GM18519 (cell line): Measurements from ENCODE around the gene CDK10.

ENCODE experiments used
- ATAC-seq: cut with Tn5 transposase; IDR thresholded peaks from one replicate; pipeline ENCODE4 v1.9.1; 2021; ENCODE audit warnings: mild to moderate bottlenecking, moderate library complexity; ENCODE audit not compliant: unreplicated experiment, low FRiP score

Gene CDK10

GRCh38 chr16:89710709-89711564 lies 24.4 kb downstream of the CDK10 start:
- ATAC-seq: no peak

- ATAC-seq: no peak
Observed at GRCh38 chr16:89711601-89712273, 25.2 kb downstream of the CDK10 start.

DNA sequence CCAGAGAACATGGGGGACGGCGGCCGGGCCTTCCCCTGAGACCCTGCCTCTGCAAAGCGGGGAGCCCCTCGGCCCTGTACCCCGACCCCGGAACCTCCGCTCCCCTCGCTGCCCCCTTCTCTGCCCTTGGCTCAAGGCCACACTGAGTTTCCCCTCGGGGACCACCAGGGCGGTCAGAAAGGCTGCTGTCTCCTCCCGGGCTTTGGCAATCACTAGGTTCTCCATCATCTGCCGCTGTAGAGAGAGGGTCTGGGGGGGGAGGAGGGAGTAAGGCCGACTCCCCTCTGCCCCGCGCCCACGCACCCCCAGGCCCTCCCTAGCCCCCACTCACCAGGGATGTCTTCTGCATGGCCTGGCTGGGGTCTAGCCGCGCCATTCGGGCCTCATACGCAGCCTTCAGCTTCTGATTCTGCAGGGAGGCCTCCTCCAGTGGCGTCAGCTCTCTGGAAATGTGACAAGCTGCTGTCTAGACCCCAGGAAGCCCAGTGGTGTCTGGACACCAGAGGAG lies 25.8 kb downstream of the CDK10 start:
- ATAC-seq: no peak

- ATAC-seq: no peak
Observed at GRCh38 chr16:89716493-89716892, 30.0 kb downstream of the CDK10 start.

- no peak for ATAC-seq
Observed at GRCh38 chr16:89716916-89717687, 30.6 kb downstream of the CDK10 start.

DNA sequence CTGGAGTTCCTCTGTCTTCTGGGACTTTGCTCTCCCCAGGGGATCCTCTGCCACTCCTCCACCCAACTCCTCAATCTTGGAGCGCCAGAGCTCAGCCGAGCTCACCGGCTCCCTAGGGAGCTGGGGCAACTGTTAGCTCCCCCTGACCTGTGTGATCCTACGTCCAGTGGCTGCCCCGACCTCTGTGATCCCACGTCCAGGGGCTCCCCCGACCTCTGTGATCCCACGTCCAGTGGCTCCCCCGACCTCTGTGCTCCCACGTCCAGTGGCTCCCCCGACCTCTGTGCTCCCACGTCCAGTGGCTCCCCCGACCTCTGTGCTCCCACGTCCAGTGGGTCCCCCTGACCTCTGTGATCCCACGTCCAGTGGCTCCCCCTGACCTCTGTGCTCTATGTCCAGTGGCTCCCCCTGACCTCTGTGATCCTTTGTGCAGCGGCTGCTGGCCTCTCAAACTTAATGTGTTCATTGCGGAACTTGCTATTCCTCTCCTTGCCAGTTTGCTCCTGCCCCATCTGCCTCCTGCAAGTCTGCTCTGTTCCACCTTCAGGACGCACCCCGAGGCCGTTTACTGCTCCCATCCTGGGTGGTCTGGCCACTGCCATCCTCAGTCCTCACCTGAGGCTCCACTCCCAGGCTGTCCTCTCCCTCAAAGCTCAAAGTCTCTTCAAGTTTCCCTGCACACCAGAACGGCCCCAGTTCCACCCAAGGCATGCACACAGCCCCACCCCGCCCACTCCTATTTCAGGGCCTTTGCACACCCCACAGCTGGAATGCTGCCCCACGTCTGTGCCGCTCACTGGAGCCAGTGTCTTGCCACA lies 31.4 kb downstream of the CDK10 start:
- no peak for ATAC-seq

DNA sequence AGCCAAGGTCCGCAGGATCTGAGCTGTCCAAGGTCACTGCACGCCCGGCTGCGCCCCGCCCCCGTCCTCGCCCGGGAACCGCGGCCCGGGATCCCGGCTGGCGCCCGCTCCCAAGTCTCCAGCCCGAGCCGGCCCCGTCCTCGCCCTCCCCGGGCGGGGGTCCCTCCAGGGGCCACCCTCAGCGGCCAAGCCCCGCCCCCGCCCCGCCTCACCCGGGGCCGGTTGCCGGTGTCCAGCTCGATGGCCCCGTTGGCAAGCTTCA lies 34.0 kb downstream of the CDK10 start:
- no peak for ATAC-seq

DNA sequence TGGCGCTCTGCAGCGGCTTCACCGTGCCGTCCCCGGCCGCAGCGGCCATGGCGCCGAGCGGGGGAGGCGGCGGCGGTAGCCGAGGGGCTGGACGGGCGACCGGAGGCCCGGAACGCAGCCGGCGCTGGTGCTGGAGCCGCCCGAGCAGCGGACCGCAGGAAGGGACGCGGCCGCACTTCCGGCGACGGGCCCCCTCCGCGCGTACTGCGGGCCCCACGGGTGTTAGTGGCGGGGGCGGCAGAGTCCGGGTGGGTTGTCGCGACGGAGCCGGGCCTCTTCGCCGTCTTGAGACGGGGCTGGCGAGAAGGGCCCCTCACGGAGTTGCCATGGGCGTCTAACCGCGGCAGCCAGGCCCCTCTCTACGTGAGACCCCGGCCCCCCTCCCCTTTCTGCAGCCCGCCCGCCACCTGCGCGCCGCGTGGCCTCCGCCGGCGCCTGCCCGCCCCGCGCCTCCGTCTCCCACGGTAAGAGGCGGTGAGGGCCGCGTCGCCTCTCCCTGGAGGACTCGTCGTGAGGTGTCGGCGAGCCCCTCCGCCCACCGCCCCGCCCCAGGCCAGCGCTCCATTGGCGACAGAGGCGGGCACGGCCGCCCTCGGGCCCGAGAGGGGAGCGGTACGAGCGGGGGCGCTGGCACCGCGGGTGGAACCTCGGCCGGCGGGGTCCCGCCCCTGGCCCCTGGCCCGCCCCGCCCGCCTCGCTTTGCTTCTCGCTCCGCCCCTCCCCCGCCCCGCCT lies 34.5 kb downstream of the CDK10 start, which contains the start of the genes VPS9D1 and ZNF276:
TSS of gene VPS9D1 (minus strand) at position 86 of the 733 bp plus-strand sequence. CDS start at position 49, 37 bp downstream.
TSS of gene ZNF276 (plus strand) at position 725 of the 733 bp plus-strand sequence. CDS start 104 bp downstream, outside the sequence.
- no peak for ATAC-seq

GRCh38 chr16:89721546-89722391 lies 35.3 kb downstream of the CDK10 start:
- no peak for ATAC-seq

DNA sequence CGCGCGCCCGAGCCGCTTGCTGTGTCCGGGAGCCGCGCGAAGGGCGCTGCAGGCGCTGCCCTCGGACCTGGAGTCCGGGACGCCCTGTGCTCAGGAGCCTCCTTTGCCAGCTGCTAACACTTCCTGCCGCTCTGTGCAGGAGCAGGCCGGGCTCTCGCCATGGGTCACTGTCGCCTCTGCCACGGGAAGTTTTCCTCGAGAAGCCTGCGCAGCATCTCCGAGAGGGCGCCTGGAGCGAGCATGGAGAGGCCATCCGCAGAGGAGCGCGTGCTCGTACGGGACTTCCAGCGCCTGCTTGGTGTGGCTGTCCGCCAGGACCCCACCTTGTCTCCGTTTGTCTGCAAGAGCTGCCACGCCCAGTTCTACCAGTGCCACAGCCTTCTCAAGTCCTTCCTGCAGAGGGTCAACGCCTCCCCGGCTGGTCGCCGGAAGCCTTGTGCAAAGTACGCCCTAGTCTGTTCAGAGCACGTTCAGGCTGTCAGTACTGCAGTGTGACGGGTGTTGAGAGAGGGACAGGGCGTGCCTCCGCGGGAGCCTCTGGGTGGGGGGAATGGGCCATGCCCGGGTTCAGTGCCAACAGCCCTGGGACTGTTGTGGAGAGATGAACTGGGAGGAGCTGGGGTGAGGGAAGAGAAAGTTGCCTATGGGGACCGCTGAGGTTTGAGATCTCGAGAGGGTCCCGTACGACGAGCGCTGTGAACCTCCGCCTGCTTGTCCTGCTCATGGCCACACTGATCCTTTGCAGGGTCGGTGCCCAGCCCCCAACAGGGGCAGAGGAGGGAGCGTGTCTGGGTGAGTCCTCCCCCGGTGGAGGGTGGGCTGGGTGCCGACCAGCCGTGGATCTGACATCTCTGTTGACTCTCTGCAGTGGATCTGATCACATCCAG lies 36.1 kb downstream of the CDK10 start:
- no peak for ATAC-seq

DNA sequence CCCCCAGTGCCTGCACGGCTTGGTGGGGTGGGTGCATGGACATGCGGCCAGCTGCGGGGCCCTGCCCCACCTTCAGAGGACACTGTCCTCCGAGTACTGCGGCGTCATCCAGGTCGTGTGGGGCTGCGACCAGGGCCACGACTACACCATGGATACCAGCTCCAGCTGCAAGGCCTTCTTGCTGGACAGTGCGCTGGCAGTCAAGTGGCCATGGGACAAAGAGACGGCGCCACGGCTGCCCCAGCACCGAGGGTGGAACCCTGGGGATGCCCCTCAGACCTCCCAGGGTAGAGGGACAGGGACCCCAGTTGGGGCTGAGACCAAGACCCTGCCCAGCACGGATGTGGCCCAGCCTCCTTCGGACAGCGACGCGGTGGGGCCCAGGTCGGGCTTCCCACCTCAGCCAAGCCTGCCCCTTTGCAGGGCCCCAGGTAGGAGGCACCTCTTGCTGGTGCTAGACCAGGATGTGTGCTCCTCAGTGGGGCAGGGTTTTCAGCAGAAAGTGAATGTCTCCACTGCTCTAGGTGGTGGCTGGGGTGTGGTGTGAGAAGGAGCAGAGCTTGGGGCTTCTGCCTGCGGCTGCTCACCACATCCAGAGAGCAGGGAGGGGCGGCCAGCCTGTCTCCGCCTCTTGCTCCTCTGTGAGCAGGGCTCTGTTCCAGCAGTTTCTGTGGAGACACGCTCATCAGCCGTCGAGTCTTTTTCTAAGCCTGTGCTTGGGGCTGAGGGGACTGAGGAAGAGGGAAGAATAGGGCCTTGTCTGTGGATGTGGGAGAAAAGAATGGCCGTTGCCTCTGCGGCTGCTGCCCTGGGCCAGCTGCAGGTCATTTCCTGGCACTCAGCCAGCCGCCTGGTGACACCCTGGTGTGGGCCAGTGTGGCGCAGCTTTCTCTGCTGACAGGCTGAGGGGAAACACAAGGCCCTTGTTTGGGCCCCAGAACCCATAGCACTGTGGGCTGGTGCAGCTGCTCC lies 37.1 kb downstream of the CDK10 start:
- ATAC-seq: no peak

- no peak for ATAC-seq
Observed at GRCh38 chr16:89727406-89728120, 41.1 kb downstream of the CDK10 start.

GRCh38 chr16:89729293-89729692 lies 42.8 kb downstream of the CDK10 start:
- ATAC-seq: no peak

DNA sequence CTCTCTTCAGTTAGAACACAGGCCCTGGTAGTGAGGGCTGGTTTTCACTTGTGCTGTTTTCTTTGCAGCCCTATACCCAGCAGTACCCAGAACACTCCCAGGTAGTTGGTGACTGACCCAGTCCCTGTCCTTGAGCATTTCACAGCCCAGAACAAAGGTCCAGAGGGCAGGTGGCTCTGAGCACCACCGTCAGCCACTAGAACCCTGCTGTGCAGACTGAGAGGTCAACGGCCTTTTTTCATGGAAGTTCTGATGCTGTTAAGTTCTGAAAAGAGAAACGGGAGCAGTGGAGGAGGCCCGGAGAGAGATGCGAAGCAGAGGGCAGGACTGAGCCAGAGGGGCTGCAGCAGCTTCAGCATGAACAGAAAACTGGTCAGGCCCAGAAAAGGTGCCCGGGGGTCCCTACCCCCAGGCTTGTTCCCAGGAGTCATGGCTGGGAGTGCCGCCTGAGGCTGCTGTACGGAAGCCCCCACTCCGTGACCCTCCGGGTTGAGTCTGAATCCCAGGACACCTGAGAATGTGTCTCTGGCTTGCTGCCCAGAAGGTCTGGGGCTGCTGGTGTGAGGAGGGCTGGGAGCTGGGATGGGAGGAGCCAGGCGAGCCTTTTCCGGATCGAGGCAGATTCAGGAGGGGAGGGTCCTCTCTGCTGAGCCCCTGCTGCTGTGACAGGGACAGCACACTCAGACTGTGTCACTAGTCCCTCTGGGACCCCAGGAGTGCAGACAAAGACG lies 43.5 kb downstream of the CDK10 start:
- no peak for ATAC-seq

DNA sequence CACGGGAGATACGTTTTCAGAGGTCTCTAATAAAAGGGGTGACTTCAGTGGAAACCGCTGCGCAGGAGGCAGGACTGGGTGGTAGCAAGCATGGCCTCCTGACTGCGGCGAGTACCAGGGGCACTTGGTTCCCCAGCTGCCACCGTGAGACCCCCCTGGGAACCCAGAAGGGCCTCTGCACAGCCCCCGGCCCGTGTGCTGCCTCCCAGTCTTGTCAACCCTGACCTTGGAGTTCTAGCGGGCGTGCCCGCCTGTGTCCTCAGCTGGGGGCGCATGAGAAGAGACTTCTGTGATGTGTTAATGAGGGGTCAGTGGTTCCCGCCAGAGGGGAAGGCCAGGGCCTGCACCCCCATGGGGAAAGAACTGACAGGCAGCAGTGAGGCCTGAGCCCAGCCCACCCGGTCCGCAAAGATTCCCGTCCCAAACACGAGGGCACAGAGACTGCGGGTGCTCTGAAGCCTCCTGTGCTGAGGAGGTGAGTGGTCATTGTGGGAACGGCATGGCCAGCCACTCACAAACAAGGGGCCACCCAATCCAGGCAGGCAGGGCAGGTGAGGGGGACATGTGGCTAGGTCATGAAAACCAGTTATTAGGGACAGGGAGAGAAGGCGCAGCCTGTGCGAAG lies 44.2 kb downstream of the CDK10 start:
- no peak for ATAC-seq
